HEK293 (cell line): ENCODE data around the gene AGAP1.

Experiments used
- CTCF ChIA-PET: fragments of 350-600 bp; formaldehyde crosslinking; extraction: SDS; loops from one replicate; lab custom pipeline; 2021; ENCODE audit warnings: antibody characterized with exemption; lab: Yijun Ruan, JAX
- POLR2A ChIA-PET: fragments of 300-600 bp; formaldehyde crosslinking; extraction: SDS; loops from one replicate; lab custom pipeline; 2020; ENCODE audit warnings: antibody characterized with exemption, inconsistent platforms; lab: Yijun Ruan, JAX
- H3K27ac ChIP-seq: fragments of 200-500 bp; sonication (Bioruptor generic); 2 replicates; pipeline ENCODE4 v1.5.1; 2014; ENCODE audit warnings: low read depth, low read length, control low read depth, inconsistent platforms; ENCODE audit errors: extremely low read depth
- H3K36me3 ChIP-seq, 2 experiments: fragments of 200-500 bp in 1 of 2; sonication (Bioruptor generic) in 1 of 2; 1 replicate in 1 of 2; 2 replicates in 1 of 2; pipeline ENCODE4 v1.5.1; 2014 to 2017; ENCODE audit warnings: inconsistent platforms in 2 of 2, low read length in 2 of 2; ENCODE audit not compliant: control insufficient read depth in 2 of 2, insufficient read depth in 1 of 2
- H3K4me1 ChIP-seq: fragments of 200-500 bp; sonication (Bioruptor generic); 2 replicates; pipeline ENCODE4 v1.5.1; 2014; ENCODE audit warnings: mild to moderate bottlenecking, low read length, inconsistent platforms; ENCODE audit not compliant: control insufficient read depth, insufficient read depth
- H3K4me3 ChIP-seq: 2 replicates; pipeline ENCODE4 v1.5.1; 2011; ENCODE audit warnings: low read depth, mild to moderate bottlenecking, control low read depth, low read length, moderate library complexity
- H3K9me3 ChIP-seq: fragments of 200-500 bp; sonication (Bioruptor generic); 2 replicates; pipeline ENCODE4 v1.5.1; 2014; ENCODE audit warnings: low read depth, low read length, inconsistent platforms; ENCODE audit not compliant: control insufficient read depth, insufficient read depth
- EGR2 ChIP-seq: fragments of 450-650 bp; formaldehyde crosslinking; IDR thresholded peaks from 2 replicates; pipeline ENCODE4 v1.5.1; 2016; ENCODE audit warnings: low read depth, missing biosample characterization, missing genetic modification characterization
- KLF17 ChIP-seq: fragments of 450-650 bp; formaldehyde crosslinking; IDR thresholded peaks from 2 replicates; pipeline ENCODE4 v1.5.1; 2016; ENCODE audit warnings: missing biosample characterization, missing genetic modification characterization
- OSR2 ChIP-seq: fragments of 450-650 bp; formaldehyde crosslinking; IDR thresholded peaks from 2 replicates; pipeline ENCODE4 v1.5.1; 2016; ENCODE audit warnings: missing biosample characterization, missing genetic modification characterization
- PRDM2 ChIP-seq: fragments of 450-650 bp; formaldehyde crosslinking; IDR thresholded peaks from 2 replicates; pipeline ENCODE4 v1.5.1; 2016; ENCODE audit warnings: missing biosample characterization, missing genetic modification characterization, borderline replicate concordance
- PRDM4 ChIP-seq: fragments of 450-650 bp; formaldehyde crosslinking; IDR thresholded peaks from 2 replicates; pipeline ENCODE4 v1.5.1; 2017; ENCODE audit warnings: missing biosample characterization, missing genetic modification characterization
- ZBTB48 ChIP-seq: fragments of 450-650 bp; formaldehyde crosslinking; IDR thresholded peaks from 2 replicates; pipeline ENCODE4 v1.5.1; 2016; ENCODE audit warnings: missing biosample characterization, missing genetic modification characterization
- ZBTB49 ChIP-seq: fragments of 450-650 bp; formaldehyde crosslinking; IDR thresholded peaks from 2 replicates; pipeline ENCODE4 v1.5.1; 2016; ENCODE audit warnings: missing biosample characterization, missing genetic modification characterization, low read depth
- ZNF184 ChIP-seq: fragments of 450-650 bp; IDR thresholded peaks from 2 replicates; pipeline ENCODE4 v1.5.1; 2018; ENCODE audit warnings: missing biosample characterization, mild to moderate bottlenecking, missing genetic modification characterization
- ZNF404 ChIP-seq: fragments of 450-650 bp; formaldehyde crosslinking; IDR thresholded peaks from 2 replicates; pipeline ENCODE4 v1.5.1; 2017; ENCODE audit warnings: missing biosample characterization, missing genetic modification characterization
- ZNF416 ChIP-seq: fragments of 450-650 bp; formaldehyde crosslinking; IDR thresholded peaks from 2 replicates; pipeline ENCODE4 v1.5.1; 2016; ENCODE audit warnings: missing biosample characterization, missing genetic modification characterization
- ZNF513 ChIP-seq: fragments of 450-650 bp; IDR thresholded peaks from 2 replicates; pipeline ENCODE4 v1.5.1; 2018; ENCODE audit warnings: missing biosample characterization, missing genetic modification characterization
- ZNF529 ChIP-seq: fragments of 450-650 bp; formaldehyde crosslinking; IDR thresholded peaks from 2 replicates; pipeline ENCODE4 v1.5.1; 2017; ENCODE audit warnings: missing genetic modification characterization, missing biosample characterization; ENCODE audit not compliant: insufficient replicate concordance
- ZNF561 ChIP-seq: fragments of 450-650 bp; IDR thresholded peaks from 2 replicates; pipeline ENCODE4 v1.5.1; 2018; ENCODE audit warnings: missing biosample characterization, missing genetic modification characterization, borderline replicate concordance
- ZNF571 ChIP-seq: fragments of 450-650 bp; formaldehyde crosslinking; IDR thresholded peaks from 2 replicates; pipeline ENCODE4 v1.5.0; 2017; ENCODE audit warnings: missing biosample characterization, missing genetic modification characterization
- ZNF600 ChIP-seq: fragments of 450-650 bp; formaldehyde crosslinking; IDR thresholded peaks from 2 replicates; pipeline ENCODE4 v1.5.1; 2016; ENCODE audit warnings: missing biosample characterization, missing genetic modification characterization
- ZNF76 ChIP-seq: fragments of 450-650 bp; formaldehyde crosslinking; IDR thresholded peaks from 2 replicates; pipeline ENCODE4; 2016; ENCODE audit warnings: low read depth, missing biosample characterization, missing genetic modification characterization, borderline replicate concordance
- ZNF785 ChIP-seq: fragments of 450-650 bp; formaldehyde crosslinking; IDR thresholded peaks from 2 replicates; pipeline ENCODE4 v1.5.1; 2016; ENCODE audit warnings: missing biosample characterization, missing genetic modification characterization
- ZNF837 ChIP-seq: fragments of 450-650 bp; formaldehyde crosslinking; IDR thresholded peaks from 2 replicates; pipeline ENCODE4 v1.5.1; 2016; ENCODE audit warnings: missing biosample characterization, missing genetic modification characterization

The AGAP1 gene

GRCh38 chr2:235725016-235725489, 231.2 kb downstream of the AGAP1 start:
- H3K9me3 ChIP-seq, result no peaks in the 10 kb centered on the region
- ChIA-PET POLR2A (no interaction called here), CTCF (interaction anchor here (0.9 kb wide), 1 partner anchor 21 kb away, joined by 3 read pairs; no protein-coding TSS in a partner anchor)
- H3K4me3 ChIP-seq, result no peak overlapping the region
- TF ChIP-seq ZNF529 (tag by site-specific recombination) (no peak), ZBTB48 (no peak), EGR2 (tag by site-specific recombination) (no peak), ZNF837 (tag by site-specific recombination) (no peak), ZBTB49 (tag by site-specific recombination) (no peak), ZNF785 (tag by site-specific recombination) (no peak), ZNF571 (no peak)
- no peaks in the 10 kb centered on the region; the same call in 1 of the 2 replicates for H3K4me1 ChIP-seq
- no peak overlapping the region for H3K27ac ChIP-seq
- H3K36me3 ChIP-seq, result peaks cover 0 to 10% of the 10 kb centered on the region in 2 experiments; a peak in 1 of 3 replicates

- no peak overlapping the region for H3K27ac ChIP-seq
- ChIA-PET POLR2A (no interaction called here), CTCF (interaction anchor here (0.9 kb wide), 1 partner anchor 21 kb away, joined by 3 read pairs; no protein-coding TSS in a partner anchor)
- no peak overlapping the region for H3K4me3 ChIP-seq
- H3K36me3 ChIP-seq, result peaks cover 0 to 10% of the 10 kb centered on the region in 2 experiments; a peak in 1 of 3 replicates
- no peaks in the 10 kb centered on the region; the same call in 1 of the 2 replicates for H3K4me1 ChIP-seq
- no peaks in the 10 kb centered on the region for H3K9me3 ChIP-seq
- TF ChIP-seq KLF17, result no peak
- TF ChIP-seq PRDM4 (tag by site-specific recombination), result no peak
- TF ChIP-seq ZNF76 (tag by site-specific recombination), result no peak
- no peak for TF ChIP-seq ZNF404
These were observed 232.0 kb downstream of the AGAP1 start for GRCh38 chr2:235725841-235726240.

- H3K4me1 ChIP-seq, result no peaks in the 10 kb centered on the region; the same call in 1 of the 2 replicates
- H3K27ac ChIP-seq, result no peak overlapping the region
- peaks cover 0 to 10% of the 10 kb centered on the region in 2 experiments; a peak in 1 of 3 replicates for H3K36me3 ChIP-seq
- no peak overlapping the region for H3K4me3 ChIP-seq
- H3K9me3 ChIP-seq, result no peaks in the 10 kb centered on the region
- ChIA-PET CTCF (no interaction called here), POLR2A (no interaction called here)
- TF ChIP-seq ZNF600 (tag by site-specific recombination), result no peak
- TF ChIP-seq OSR2 (tag by site-specific recombination), result no peak
- no peak for TF ChIP-seq ZNF513
- TF ChIP-seq ZNF416 (tag by site-specific recombination), result no peak
- no peak for TF ChIP-seq PRDM2
- no peak for TF ChIP-seq ZNF561 (tag by site-specific recombination)
- TF ChIP-seq ZNF184 (tag by site-specific recombination), result no peak
These were observed 232.7 kb downstream of the AGAP1 start for GRCh38 chr2:235726554-235726953.
